ENCODE results near the gene FSD1. TPM values are rescaled to one million over a fixed set of nuclear protein-coding genes. Genes with fewer than 3 reads are reported as not detected.

Gene FSD1
- total RNA-seq, 1 donor from 2014 or later = 26.3 TPM

- no peak overlapping the region for H3K27ac Mint-ChIP-seq
These were observed 54.6 kb downstream of the FSD1 start for GRCh38 chr19:4358709-4359626.

GRCh38 chr19:4359627-4360000 lies 55.2 kb downstream of the FSD1 start:
- Mint-ChIP-seq H3K9me3 (no peaks in the 10 kb centered on the region), H3K27me3 (no peaks in the 10 kb centered on the region), H3K36me3 (no peaks in the 10 kb centered on the region), H3K4me3 (no peak overlapping the region), H3K27ac (no peak overlapping the region), H3K4me1 (ENCODE audit: unreplicated experiment) (no peaks in the 10 kb centered on the region)
- TF ChIP-seq CTCF (conservative IDR thresholded peaks at IDR 0.05) = no peak
- DNase-seq (ENCODE audit: extremely low spot score, unreplicated experiment) = no peak

More at GRCh38 chr19:4358709-4359626, 54.6 kb downstream of the FSD1 start:
- DNase-seq (ENCODE audit: extremely low spot score, unreplicated experiment) = no peak
- TF ChIP-seq CTCF (conservative IDR thresholded peaks at IDR 0.05) = no peak
- no peaks in the 10 kb centered on the region for H3K27me3 Mint-ChIP-seq
- H3K36me3 Mint-ChIP-seq = no peaks in the 10 kb centered on the region
- no peaks in the 10 kb centered on the region for H3K4me1 Mint-ChIP-seq (ENCODE audit: unreplicated experiment)
- H3K9me3 Mint-ChIP-seq = no peaks in the 10 kb centered on the region
- H3K4me3 Mint-ChIP-seq = no peak overlapping the region

GRCh38 chr19:4360081-4360569 lies 55.7 kb downstream of the FSD1 start:
- no peaks in the 10 kb centered on the region for H3K9me3 Mint-ChIP-seq
- H3K4me1 Mint-ChIP-seq (ENCODE audit: unreplicated experiment) = no peaks in the 10 kb centered on the region
- H3K27me3 Mint-ChIP-seq = no peaks in the 10 kb centered on the region
- H3K36me3 Mint-ChIP-seq = no peaks in the 10 kb centered on the region
- no peak for DNase-seq (ENCODE audit: extremely low spot score, unreplicated experiment)
- peak overlapping the region; percentile 44 for H3K4me3 Mint-ChIP-seq
- TF ChIP-seq CTCF (conservative IDR thresholded peaks at IDR 0.05) = no peak
- H3K27ac Mint-ChIP-seq = peak overlapping the region; percentile 70

- no peaks in the 10 kb centered on the region for H3K27me3 Mint-ChIP-seq
- peak overlapping the region; percentile 70 for H3K27ac Mint-ChIP-seq
- H3K4me3 Mint-ChIP-seq = peak overlapping the region; percentile 44
- H3K9me3 Mint-ChIP-seq = no peaks in the 10 kb centered on the region
- no peaks in the 10 kb centered on the region for H3K36me3 Mint-ChIP-seq
- DNase-seq (ENCODE audit: extremely low spot score, unreplicated experiment) = no peak
- no peaks in the 10 kb centered on the region for H3K4me1 Mint-ChIP-seq (ENCODE audit: unreplicated experiment)
- TF ChIP-seq CTCF (conservative IDR thresholded peaks at IDR 0.05) = no peak
These were observed 56.3 kb downstream of the FSD1 start for GRCh38 chr19:4360641-4361151.

- H3K9me3 Mint-ChIP-seq = no peaks in the 10 kb centered on the region
- no peak for DNase-seq (ENCODE audit: extremely low spot score, unreplicated experiment)
- no peaks in the 10 kb centered on the region for H3K27me3 Mint-ChIP-seq
- no peak overlapping the region for H3K4me3 Mint-ChIP-seq
- no peaks in the 10 kb centered on the region for H3K36me3 Mint-ChIP-seq
- no peaks in the 10 kb centered on the region for H3K4me1 Mint-ChIP-seq (ENCODE audit: unreplicated experiment)
- TF ChIP-seq CTCF (conservative IDR thresholded peaks at IDR 0.05) = no peak
- H3K27ac Mint-ChIP-seq = no peak overlapping the region
These were observed 57.0 kb downstream of the FSD1 start for GRCh38 chr19:4361152-4362046.
